Neural cell (in vitro differentiated cells): Measurements from ENCODE around the gene DMRT1. TPM values are rescaled to one million over a fixed set of nuclear protein-coding genes. Genes with fewer than 3 reads are reported as not detected.

Experiments
- H2AFZ ChIP-seq: fragments of 200-600, 300-800 bp; sonication (generic), shearing (Covaris generic); 2 replicates; pipeline ENCODE4 v1.6.0; 2014; ENCODE audit warnings: low read depth, mild to moderate bottlenecking, antibody characterized with exemption, low read length, moderate library complexity
- H3F3A ChIP-seq: fragments of 200-600 bp; shearing (Covaris generic); 2 replicates; pipeline ENCODE4 v1.6.1; 2016; ENCODE audit warnings: mild to moderate bottlenecking, moderate library complexity, mixed read lengths, antibody characterized with exemption, low read length; ENCODE audit not compliant: insufficient read depth, poor library complexity, severe bottlenecking
- H3K27ac ChIP-seq: fragments of 200-600, 300-800 bp; sonication (generic), shearing (Covaris generic); 2 replicates; pipeline ENCODE4 v1.5.1; 2014; ENCODE audit warnings: mild to moderate bottlenecking, low read length, moderate library complexity
- H3K27me3 ChIP-seq: fragments of 300-800, 200-600 bp; sonication (generic), shearing (Covaris generic); 2 replicates; pipeline ENCODE4 v1.6.0; 2014; ENCODE audit warnings: mild to moderate bottlenecking, low read depth, low read length, moderate library complexity; ENCODE audit not compliant: insufficient read depth
- H3K36me3 ChIP-seq: fragments of 300-800, 200-600 bp; sonication (generic), shearing (Covaris generic); 2 replicates; pipeline ENCODE4 v1.5.1; 2014; ENCODE audit warnings: mild to moderate bottlenecking, antibody characterized with exemption, low read length, moderate library complexity; ENCODE audit not compliant: insufficient read depth
- H3K4me2 ChIP-seq: fragments of 300-800, 200-600 bp; sonication (generic), shearing (Covaris generic); 2 replicates; pipeline ENCODE4 v1.6.0; 2014; ENCODE audit warnings: mild to moderate bottlenecking, low read length
- H3K4me3 ChIP-seq: fragments of 300-800, 200-600 bp; sonication (generic), shearing (Covaris generic); 2 replicates; pipeline ENCODE4 v1.5.1; 2014; ENCODE audit warnings: mild to moderate bottlenecking, low read length, moderate library complexity
- H3K79me2 ChIP-seq: fragments of 200-600 bp; shearing (Covaris generic); replicated peaks from 2 replicates; pipeline ENCODE4 v1.6.0; 2014; ENCODE audit warnings: mild to moderate bottlenecking, low read length, moderate library complexity; ENCODE audit not compliant: insufficient read depth
- H3K9ac ChIP-seq: fragments of 300-800, 200-600 bp; sonication (generic), shearing (Covaris generic); 2 replicates; pipeline ENCODE4 v1.6.1; 2016; ENCODE audit warnings: mild to moderate bottlenecking, low read length, mixed read lengths
- H3K9me2 ChIP-seq: fragments of 200-600 bp; shearing (Covaris generic); 2 replicates; pipeline ENCODE4 v1.6.1; 2016; ENCODE audit warnings: mild to moderate bottlenecking, low read length, mixed read lengths; ENCODE audit not compliant: insufficient read depth
- H3K9me3 ChIP-seq: fragments of 200-600, 300-800 bp; sonication (generic), shearing (Covaris generic); 2 replicates; pipeline ENCODE4 v1.6.1; 2016; ENCODE audit warnings: mild to moderate bottlenecking, mixed run types, low read length, moderate library complexity, mixed read lengths
- H4K20me1 ChIP-seq: fragments of 200-600 bp; shearing (Covaris generic); 2 replicates; pipeline ENCODE4 v1.6.1; 2016; ENCODE audit warnings: mild to moderate bottlenecking, mixed run types; ENCODE audit not compliant: insufficient read depth
- CTCF ChIP-seq: fragments of 450-650 bp; IDR thresholded peaks from 2 replicates; pipeline ENCODE4 v1.5.1; 2014; ENCODE audit warnings: antibody characterized with exemption, mild to moderate bottlenecking, moderate library complexity; ENCODE audit not compliant: poor library complexity, severe bottlenecking
- EP300 ChIP-seq: fragments of 450-650 bp; conservative IDR thresholded peaks from 2 replicates; pipeline ENCODE4 v1.6.1; 2014; ENCODE audit warnings: antibody characterized with exemption, mild to moderate bottlenecking, moderate library complexity; ENCODE audit not compliant: poor library complexity, severe bottlenecking
- EZH2 ChIP-seq: fragments of 200-600, 300-800 bp; shearing (Covaris generic), sonication (generic); IDR thresholded peaks from 2 replicates; pipeline ENCODE4 v1.6.1; 2014; ENCODE audit warnings: antibody characterized with exemption, low read length, borderline replicate concordance, mild to moderate bottlenecking; ENCODE audit not compliant: insufficient read depth, poor library complexity, severe bottlenecking
- MXI1 ChIP-seq: fragments of 450-650 bp; conservative IDR thresholded peaks from 2 replicates; pipeline ENCODE4 v1.6.1; 2014; ENCODE audit warnings: antibody characterized with exemption, mild to moderate bottlenecking; ENCODE audit not compliant: poor library complexity, severe bottlenecking
- POLR2AphosphoS5 ChIP-seq: IDR thresholded peaks from 2 replicates; pipeline ENCODE4 v1.6.1; 2012
- RAD21 ChIP-seq: fragments of 450-650 bp; conservative IDR thresholded peaks from 2 replicates; pipeline ENCODE4 v1.6.1; 2014; ENCODE audit warnings: antibody characterized with exemption, mild to moderate bottlenecking, moderate library complexity
- SMC3 ChIP-seq: fragments of 450-650 bp; conservative IDR thresholded peaks from 2 replicates; pipeline ENCODE4 v1.6.1; 2014; ENCODE audit warnings: antibody characterized with exemption, mild to moderate bottlenecking, moderate library complexity; ENCODE audit not compliant: poor library complexity
- TAF1 ChIP-seq: IDR thresholded peaks from 2 replicates; pipeline ENCODE4 v1.6.1; 2012; ENCODE audit warnings: low read depth
- polyA plus RNA-seq: library from polyadenylated mRNA; depleted of rRNA; stranded (reverse); fragments of >200 nt; gene quantifications from 2 replicates; pipeline ENCODE4 v1.2.3, GENCODE V29; 2014
- TF ChIP-seq, protein P1 (sequence below): IDR thresholded peaks from 2 replicates; pipeline ENCODE4 v1.6.1; 2012; ENCODE audit warnings: borderline replicate concordance

Gene DMRT1
- polyA plus RNA-seq, 1 donor from 2014 or later, result 0.26 TPM

DNA sequence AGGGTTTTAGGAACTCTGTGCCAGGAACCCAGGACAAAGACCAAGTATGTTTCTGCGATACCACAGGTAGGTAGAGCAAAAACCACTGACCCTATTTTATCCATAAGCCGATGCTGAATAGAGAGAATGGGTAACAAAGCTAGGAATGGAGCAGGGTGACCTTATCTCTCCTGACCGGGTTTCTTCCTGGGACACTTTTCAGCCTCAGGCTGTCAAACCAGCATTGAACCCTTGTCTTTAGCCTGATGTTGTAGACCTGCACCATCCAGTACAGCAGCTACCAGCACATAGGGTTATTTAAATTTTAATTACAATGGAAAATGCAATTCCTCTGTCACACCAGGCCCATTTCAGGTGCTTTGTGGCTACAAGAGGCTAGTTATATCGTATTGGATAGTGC lies 91.9 kb downstream of the DMRT1 start:
- TF ChIP-seq CTCF (no peak), SMC3 (no peak), MXI1 (no peak), POLR2AphosphoS5 (no peak), TAF1 (no peak), EP300 (no peak), RAD21 (no peak), EZH2 (no peak)
- TF ChIP-seq, protein P1, sequence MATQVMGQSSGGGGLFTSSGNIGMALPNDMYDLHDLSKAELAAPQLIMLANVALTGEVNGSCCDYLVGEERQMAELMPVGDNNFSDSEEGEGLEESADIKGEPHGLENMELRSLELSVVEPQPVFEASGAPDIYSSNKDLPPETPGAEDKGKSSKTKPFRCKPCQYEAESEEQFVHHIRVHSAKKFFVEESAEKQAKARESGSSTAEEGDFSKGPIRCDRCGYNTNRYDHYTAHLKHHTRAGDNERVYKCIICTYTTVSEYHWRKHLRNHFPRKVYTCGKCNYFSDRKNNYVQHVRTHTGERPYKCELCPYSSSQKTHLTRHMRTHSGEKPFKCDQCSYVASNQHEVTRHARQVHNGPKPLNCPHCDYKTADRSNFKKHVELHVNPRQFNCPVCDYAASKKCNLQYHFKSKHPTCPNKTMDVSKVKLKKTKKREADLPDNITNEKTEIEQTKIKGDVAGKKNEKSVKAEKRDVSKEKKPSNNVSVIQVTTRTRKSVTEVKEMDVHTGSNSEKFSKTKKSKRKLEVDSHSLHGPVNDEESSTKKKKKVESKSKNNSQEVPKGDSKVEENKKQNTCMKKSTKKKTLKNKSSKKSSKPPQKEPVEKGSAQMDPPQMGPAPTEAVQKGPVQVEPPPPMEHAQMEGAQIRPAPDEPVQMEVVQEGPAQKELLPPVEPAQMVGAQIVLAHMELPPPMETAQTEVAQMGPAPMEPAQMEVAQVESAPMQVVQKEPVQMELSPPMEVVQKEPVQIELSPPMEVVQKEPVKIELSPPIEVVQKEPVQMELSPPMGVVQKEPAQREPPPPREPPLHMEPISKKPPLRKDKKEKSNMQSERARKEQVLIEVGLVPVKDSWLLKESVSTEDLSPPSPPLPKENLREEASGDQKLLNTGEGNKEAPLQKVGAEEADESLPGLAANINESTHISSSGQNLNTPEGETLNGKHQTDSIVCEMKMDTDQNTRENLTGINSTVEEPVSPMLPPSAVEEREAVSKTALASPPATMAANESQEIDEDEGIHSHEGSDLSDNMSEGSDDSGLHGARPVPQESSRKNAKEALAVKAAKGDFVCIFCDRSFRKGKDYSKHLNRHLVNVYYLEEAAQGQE, result no peak
- Histone ChIP-seq H3K27ac (no peak overlapping the region), H3K36me3 (no peaks in the 10 kb centered on the region), H4K20me1 (no peaks in the 10 kb centered on the region), H3K4me2 (no peak overlapping the region), H3K9me2 (no peaks in the 10 kb centered on the region), H2AFZ (no peak overlapping the region), H3K9ac (no peak overlapping the region), H3K4me3 (no peak overlapping the region), H3K9me3 (no peaks in the 10 kb centered on the region), H3K79me2 (no peaks in the 10 kb centered on the region), H3F3A (peaks cover 4% of the 10 kb centered on the region), H3K27me3 (no peaks in the 10 kb centered on the region)

DNA sequence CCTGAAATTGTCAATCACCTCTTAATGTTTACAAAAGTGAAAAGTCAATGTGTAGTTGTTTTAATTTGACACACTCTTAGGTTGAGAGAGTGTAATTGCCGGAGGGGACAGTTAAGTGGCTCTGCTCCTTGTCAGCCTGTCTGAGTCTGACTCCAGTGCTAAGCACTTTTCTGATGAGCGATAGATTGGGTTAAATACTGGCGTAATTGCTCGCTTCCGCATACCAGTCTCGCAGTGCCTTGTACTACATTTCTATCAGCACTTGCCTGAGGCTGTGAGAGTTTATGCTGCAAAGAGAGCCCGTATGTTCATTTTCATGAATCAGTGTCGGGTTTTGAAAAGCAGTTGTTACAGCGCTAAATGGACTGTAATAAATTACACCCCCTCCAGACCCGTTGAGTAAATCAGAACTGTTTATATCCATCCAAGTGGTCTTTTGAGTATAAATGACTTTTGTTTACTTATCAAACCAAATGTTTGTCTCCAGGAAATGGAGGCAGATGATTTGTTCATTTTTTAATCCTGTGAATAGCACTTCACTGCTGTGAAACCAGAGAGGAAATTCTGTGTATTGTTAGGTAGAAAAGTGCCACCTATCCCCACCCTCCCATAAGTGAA lies 94.0 kb downstream of the DMRT1 start:
- peaks cover 4% of the 10 kb centered on the region for H3F3A ChIP-seq
- H3K79me2 ChIP-seq, result no peaks in the 10 kb centered on the region
- H3K9me3 ChIP-seq, result no peaks in the 10 kb centered on the region
- H3K27ac ChIP-seq, result no peak overlapping the region
- TF ChIP-seq EZH2 (no peak), EP300 (peak; percentile 72), CTCF (no peak), POLR2AphosphoS5 (peak; percentile 48)
- H3K36me3 ChIP-seq, result no peaks in the 10 kb centered on the region
- no peaks in the 10 kb centered on the region for H3K9me2 ChIP-seq
- H2AFZ ChIP-seq, result no peak overlapping the region
- H3K9ac ChIP-seq, result no peak overlapping the region
- H3K4me3 ChIP-seq, result peak overlapping the region; percentile 40
- H3K27me3 ChIP-seq, result no peaks in the 10 kb centered on the region
- H3K4me2 ChIP-seq, result peak overlapping the region; percentile 31
- H4K20me1 ChIP-seq, result no peaks in the 10 kb centered on the region
